Astrocyte (in vitro differentiated cells and primary cell): ENCODE measurements around the gene RBFOX2. TPM values are rescaled to one million over a fixed set of nuclear protein-coding genes. Genes with fewer than 3 reads are reported as not detected.

Experiments used
- DNase-seq: peaks from one replicate; pipeline ENCODE4 v3.0.0-alpha.2; 2010; ENCODE audit warnings: low read depth
- FAIRE-seq: peaks from 2 replicates; lab custom pipeline; 2011; peaks lifted over from hg19 to GRCh38; lab: Jason Lieb, UNC
- H2AFZ ChIP-seq: 2 replicates; pipeline ENCODE4 v1.6.0; 2012; ENCODE audit warnings: low read depth, low read length, inconsistent platforms
- H3K27ac ChIP-seq: 2 replicates; pipeline ENCODE4 v1.5.1; 2011; ENCODE audit warnings: low read depth, low read length, inconsistent platforms
- H3K27me3 ChIP-seq: 2 replicates; pipeline ENCODE4 v1.6.0; 2011; ENCODE audit warnings: low read length, inconsistent platforms; ENCODE audit not compliant: insufficient read depth
- H3K36me3 ChIP-seq: 2 replicates; pipeline ENCODE4 v1.5.1; 2011; ENCODE audit warnings: low read length, inconsistent platforms; ENCODE audit not compliant: insufficient read depth
- H3K4me1 ChIP-seq: 2 replicates; pipeline ENCODE4 v1.5.1; 2011; ENCODE audit warnings: low read length, inconsistent platforms; ENCODE audit not compliant: insufficient read depth
- H3K4me2 ChIP-seq: 2 replicates; pipeline ENCODE4 v1.6.0; 2012; ENCODE audit warnings: low read length, inconsistent platforms
- H3K4me3 ChIP-seq: 2 replicates; pipeline ENCODE4 v1.5.1; 2011; ENCODE audit warnings: low read depth, mild to moderate bottlenecking, low read length, inconsistent platforms; ENCODE audit not compliant: insufficient read depth
- H3K79me2 ChIP-seq: 2 replicates; pipeline ENCODE4 v1.6.0; 2012; ENCODE audit warnings: mild to moderate bottlenecking, low read length, inconsistent platforms; ENCODE audit not compliant: insufficient read depth
- H3K9ac ChIP-seq: 2 replicates; pipeline ENCODE4 v1.6.0; 2012; ENCODE audit warnings: mild to moderate bottlenecking, low read length, inconsistent platforms
- H3K9me3 ChIP-seq: 2 replicates; pipeline ENCODE4 v1.5.1; 2012; ENCODE audit warnings: low read depth, mild to moderate bottlenecking, low read length, inconsistent platforms; ENCODE audit not compliant: insufficient read depth
- H4K20me1 ChIP-seq: 2 replicates; pipeline ENCODE4 v1.6.0; 2012; ENCODE audit warnings: low read length, inconsistent platforms; ENCODE audit not compliant: insufficient read depth
- H3K27ac Mint-ChIP-seq: one replicate; pipeline ENCODE4 v1.8.0; 2021; ENCODE audit warnings: mild to moderate bottlenecking, mixed read lengths; ENCODE audit not compliant: unreplicated experiment
- H3K27me3 Mint-ChIP-seq: one replicate; pipeline ENCODE4 v1.8.0; 2021; ENCODE audit warnings: low read depth, mixed read lengths; ENCODE audit not compliant: unreplicated experiment
- H3K36me3 Mint-ChIP-seq: one replicate; pipeline ENCODE4 v1.8.0; 2021; ENCODE audit warnings: low read depth, mixed read lengths; ENCODE audit not compliant: unreplicated experiment
- H3K4me1 Mint-ChIP-seq: one replicate; pipeline ENCODE4 v1.8.0; 2021; ENCODE audit warnings: low read depth, mixed read lengths; ENCODE audit not compliant: unreplicated experiment
- H3K4me3 Mint-ChIP-seq: one replicate; pipeline ENCODE4 v1.8.0; 2021; ENCODE audit warnings: mild to moderate bottlenecking, moderate library complexity, mixed read lengths; ENCODE audit not compliant: unreplicated experiment
- H3K9me3 Mint-ChIP-seq: one replicate; pipeline ENCODE4 v1.8.0; 2021; ENCODE audit warnings: mild to moderate bottlenecking, mixed read lengths; ENCODE audit not compliant: unreplicated experiment
- CTCF ChIP-seq: IDR thresholded peaks from 2 replicates; pipeline ENCODE4 v1.5.1; 2011; ENCODE audit warnings: low read depth, mild to moderate bottlenecking, inconsistent platforms, low read length, moderate library complexity; ENCODE audit not compliant: insufficient read depth
- EZH2 ChIP-seq: IDR thresholded peaks from 2 replicates; pipeline ENCODE4 v1.6.1; 2012; ENCODE audit warnings: mild to moderate bottlenecking, low read length, inconsistent platforms; ENCODE audit not compliant: insufficient read depth
- total RNA-seq: library from RNA; stranded (reverse); gene quantifications from 2 replicates; pipeline ENCODE4 v1.2.1, GENCODE V29; 2021

Gene RBFOX2
- total RNA-seq, 1 donor from 2014 or later = 169 TPM

- TF ChIP-seq EZH2 (no peak), CTCF (no peak)
- H3K4me3 ChIP-seq = no peak overlapping the region
- no peak overlapping the region for H3K4me3 Mint-ChIP-seq
- no peaks in the 10 kb centered on the region for H3K36me3 Mint-ChIP-seq
- H3K9me3 ChIP-seq = no peaks in the 10 kb centered on the region
- H2AFZ ChIP-seq = no peak overlapping the region
- no peaks in the 10 kb centered on the region for H3K36me3 ChIP-seq
- peaks cover 13% of the 10 kb centered on the region for H3K9me3 Mint-ChIP-seq
- H3K27me3 Mint-ChIP-seq = peaks cover 13% of the 10 kb centered on the region
- H3K4me1 Mint-ChIP-seq = no peaks in the 10 kb centered on the region
- no peak overlapping the region for H3K4me2 ChIP-seq
- H4K20me1 ChIP-seq = no peaks in the 10 kb centered on the region
- H3K27ac Mint-ChIP-seq = no peak overlapping the region
- no peak overlapping the region for H3K9ac ChIP-seq
- no peak overlapping the region for H3K27ac ChIP-seq
- no peaks in the 10 kb centered on the region for H3K4me1 ChIP-seq
- H3K27me3 ChIP-seq = peaks cover 7% of the 10 kb centered on the region
- no peaks in the 10 kb centered on the region for H3K79me2 ChIP-seq
- FAIRE-seq (no peak), DNase-seq (no peak)
These were observed 316.0 kb downstream of the RBFOX2 start for GRCh38 chr22:35712672-35713071.

GRCh38 chr22:35711336-35711735, 317.3 kb downstream of the RBFOX2 start:
- Histone ChIP-seq H3K4me1 (no peaks in the 10 kb centered on the region), H3K79me2 (no peaks in the 10 kb centered on the region), H3K9ac (no peak overlapping the region), H3K27me3 (peaks cover 7% of the 10 kb centered on the region), H3K9me3 (no peaks in the 10 kb centered on the region), H3K27ac (no peak overlapping the region), H2AFZ (no peak overlapping the region), H4K20me1 (no peaks in the 10 kb centered on the region), H3K36me3 (no peaks in the 10 kb centered on the region), H3K4me2 (no peak overlapping the region), H3K4me3 (no peak overlapping the region)
- H3K4me3 Mint-ChIP-seq = no peak overlapping the region
- H3K27ac Mint-ChIP-seq = no peak overlapping the region
- H3K4me1 Mint-ChIP-seq = no peaks in the 10 kb centered on the region
- FAIRE-seq = no peak
- peaks cover 13% of the 10 kb centered on the region for H3K27me3 Mint-ChIP-seq
- TF ChIP-seq CTCF = no peak
- H3K36me3 Mint-ChIP-seq = no peaks in the 10 kb centered on the region
- DNase-seq = no peak
- peaks cover 13% of the 10 kb centered on the region for H3K9me3 Mint-ChIP-seq

GRCh38 chr22:35708917-35709316, 319.7 kb downstream of the RBFOX2 start:
- FAIRE-seq (no peak), DNase-seq (no peak)
- H3K9me3 Mint-ChIP-seq = peaks cover 9% of the 10 kb centered on the region
- Histone ChIP-seq H3K4me2 (no peak overlapping the region), H3K9ac (no peak overlapping the region), H3K9me3 (no peaks in the 10 kb centered on the region), H2AFZ (no peak overlapping the region), H4K20me1 (no peaks in the 10 kb centered on the region), H3K36me3 (no peaks in the 10 kb centered on the region), H3K4me1 (no peaks in the 10 kb centered on the region), H3K4me3 (no peak overlapping the region), H3K27ac (no peak overlapping the region), H3K27me3 (no peaks in the 10 kb centered on the region), H3K79me2 (no peaks in the 10 kb centered on the region)
- H3K27me3 Mint-ChIP-seq = peaks cover 3% of the 10 kb centered on the region
- H3K27ac Mint-ChIP-seq = no peak overlapping the region
- TF ChIP-seq EZH2 (no peak), CTCF (no peak)
- no peaks in the 10 kb centered on the region for H3K4me1 Mint-ChIP-seq
- H3K4me3 Mint-ChIP-seq = no peak overlapping the region
- H3K36me3 Mint-ChIP-seq = no peaks in the 10 kb centered on the region
